HL-60/S4 (cell line): Measurements from ENCODE around the gene DICER1.
"Not testable (repeated sequence)": the region's sequence is repeated elsewhere in the genome, so short reads cannot be mapped to it uniquely, and the experiment has no call there.

Experiments used
- in situ Hi-C: fragments of 300-500 bp; cut with MboI; formaldehyde crosslinking; loops from 2 replicates; pipeline ENCODE4 v1.14.3; 2022; ENCODE audit warnings: low sequenced_read_pairs

DICER1 gene

GRCh38 chr14:95185033-95185766 lies 27.9 kb upstream of the DICER1 start:
- in situ Hi-C loops: no loop called here

- in situ Hi-C loops: no loop called here
Observed at GRCh38 chr14:95184413-95184790, 27.1 kb upstream of the DICER1 start.

- in situ Hi-C loops: no loop called here
Observed at GRCh38 chr14:95183532-95184412, 26.4 kb upstream of the DICER1 start.

GRCh38 chr14:95183082-95183481 lies 25.8 kb upstream of the DICER1 start:
- in situ Hi-C loops: no loop called here

- in situ Hi-C loops: no loop called here
Observed at GRCh38 chr14:95182379-95182778, 25.1 kb upstream of the DICER1 start.

GRCh38 chr14:95180966-95181741 lies 23.8 kb upstream of the DICER1 start:
- in situ Hi-C loops: no loop called here

GRCh38 chr14:95175670-95176069 lies 18.3 kb upstream of the DICER1 start:
- in situ Hi-C loops: not testable (repeated sequence)

- in situ Hi-C loops: no loop called here
Observed at GRCh38 chr14:95174184-95174792, 17.0 kb upstream of the DICER1 start.

- in situ Hi-C loops: no loop called here
Observed at GRCh38 chr14:95173518-95173917, 16.2 kb upstream of the DICER1 start.

GRCh38 chr14:95167177-95167576 lies 9.8 kb upstream of the DICER1 start:
- in situ Hi-C loops: no loop called here

GRCh38 chr14:95165517-95165916 lies 8.2 kb upstream of the DICER1 start:
- in situ Hi-C loops: no loop called here

GRCh38 chr14:95164506-95164905 lies 7.2 kb upstream of the DICER1 start:
- in situ Hi-C loops: no loop called here

GRCh38 chr14:95163666-95164065 lies 6.3 kb upstream of the DICER1 start:
- in situ Hi-C loops: no loop called here

- in situ Hi-C loops: no loop called here
Observed at GRCh38 chr14:95163132-95163531, 5.8 kb upstream of the DICER1 start.

GRCh38 chr14:95162641-95163040 lies 5.3 kb upstream of the DICER1 start:
- in situ Hi-C loops: no loop called here

GRCh38 chr14:95157048-95157326 lies 342 bp downstream of the DICER1 start:
- in situ Hi-C loops: no loop called here

- in situ Hi-C loops: no loop called here
Observed at GRCh38 chr14:95156161-95157047, 925 bp downstream of the DICER1 start.

GRCh38 chr14:95155045-95155444 lies 2.3 kb downstream of the DICER1 start:
- in situ Hi-C loops: no loop called here

- in situ Hi-C loops: no loop called here
Observed at GRCh38 chr14:95153866-95154265, 3.5 kb downstream of the DICER1 start.

- in situ Hi-C loops: no loop called here
Observed at GRCh38 chr14:95151561-95151960, 5.8 kb downstream of the DICER1 start.
